PC-3 (cell line): ENCODE measurements around the gene CORO1C. TPM values are rescaled to one million over a fixed set of nuclear protein-coding genes. Genes with fewer than 3 reads are reported as not detected.
A peak's percentile ranks its signal among the peaks of the same experiment; 100 is the strongest.

Source experiments
- ATAC-seq: fragments of 200-7000 bp; cut with Tn5 transposase; 2 replicates; pipeline ENCODE4 v1.9.1; 2020; ENCODE audit warnings: mild to moderate bottlenecking, moderate library complexity
- Bru-seq: library from RNA; stranded (reverse); fragments of 400-500 nt; gene quantifications from one replicate; lab custom pipeline; 2021; lab: Mats Ljungman, UMichigan
- BruChase-seq, 2 experiments: library from RNA; stranded (reverse); fragments of 400-500 nt; gene quantifications; one replicate each; lab custom pipeline; 2021; lab: Mats Ljungman, UMichigan
- BruUV-seq: library from RNA; stranded (reverse); fragments of 400-500 nt; replicated peaks from 2 replicates; lab custom pipeline; 2021; lab: Mats Ljungman, UMichigan
- CTCF ChIA-PET: fragments of 300-600 bp; sonication (Branson Sonifier 250); formaldehyde crosslinking; loops from one replicate; lab custom pipeline; 2022; ENCODE audit warnings: antibody characterized with exemption; lab: Charles Lee
- POLR2A ChIA-PET: fragments of 300-600 bp; sonication (Branson Sonifier 250); formaldehyde crosslinking; loops from one replicate; lab custom pipeline; 2022; ENCODE audit warnings: antibody characterized with exemption; ENCODE audit not compliant: unreplicated experiment; lab: Charles Lee
- DNase-seq: peaks from one replicate; pipeline ENCODE4 v3.0.0-alpha.2; 2015
- H2AFZ ChIP-seq: fragments of 300-600 bp; sonication (generic); 2 replicates; pipeline ENCODE4 v1.6.0; 2016; ENCODE audit warnings: antibody characterized with exemption, low read length
- H3F3A ChIP-seq: fragments of 300-600 bp; sonication (generic); one replicate; pipeline ENCODE4 v1.6.0; 2017; ENCODE audit warnings: antibody characterized with exemption, low read length, control low read depth, mild to moderate bottlenecking; ENCODE audit not compliant: unreplicated experiment
- H3K27ac ChIP-seq: fragments of 300-600 bp; sonication (generic); 2 replicates; pipeline ENCODE4 v1.5.1; 2016; ENCODE audit warnings: mild to moderate bottlenecking, low read length
- H3K27me3 ChIP-seq: fragments of 300-600 bp; sonication (generic); 2 replicates; pipeline ENCODE4 v1.6.1; 2016; ENCODE audit warnings: low read length, mixed read lengths
- H3K36me3 ChIP-seq: fragments of 300-600 bp; sonication (generic); 2 replicates; pipeline ENCODE4 v1.6.1; 2016; ENCODE audit warnings: low read depth, mixed run types, low read length, mixed read lengths
- H3K4me1 ChIP-seq: fragments of 300-600 bp; sonication (generic); 2 replicates; pipeline ENCODE4 v1.5.1; 2016; ENCODE audit warnings: low read length; ENCODE audit not compliant: insufficient read depth
- H3K4me2 ChIP-seq: fragments of 300-600 bp; sonication (generic); 2 replicates; pipeline ENCODE4 v1.6.0; 2016; ENCODE audit warnings: low read length
- H3K4me3 ChIP-seq: fragments of 300-600 bp; sonication (generic); 2 replicates; pipeline ENCODE4 v1.5.1; 2016; ENCODE audit warnings: mild to moderate bottlenecking, low read length, mixed read lengths
- H3K79me2 ChIP-seq: fragments of 300-600 bp; sonication (generic); 2 replicates; pipeline ENCODE4 v1.6.1; 2017; ENCODE audit warnings: low read length, mixed read lengths
- H3K9ac ChIP-seq: fragments of 300-600 bp; sonication (generic); 2 replicates; pipeline ENCODE4 v1.6.0; 2016; ENCODE audit warnings: mild to moderate bottlenecking, low read length
- H3K9me2 ChIP-seq: fragments of 300-600 bp; sonication (generic); replicated peaks from 2 replicates; pipeline ENCODE4 v1.6.1; 2016; ENCODE audit warnings: mixed run types, low read length, mixed read lengths
- H3K9me3 ChIP-seq: fragments of 300-600 bp; sonication (generic); 2 replicates; pipeline ENCODE4 v1.6.1; 2016; ENCODE audit warnings: low read length, mixed read lengths
- H4K20me1 ChIP-seq: fragments of 300-600 bp; sonication (generic); 2 replicates; pipeline ENCODE4 v1.6.1; 2016; ENCODE audit warnings: low read length, mixed read lengths
- CTCF ChIP-seq: fragments of 300-600 bp; sonication (generic); conservative IDR thresholded peaks from 2 replicates; pipeline ENCODE4 v1.5.1; 2017; ENCODE audit warnings: antibody characterized with exemption, low read depth, mild to moderate bottlenecking, low read length
- EZH2 ChIP-seq: fragments of 300-600 bp; sonication (generic); IDR thresholded peaks from one replicate; pipeline ENCODE4 v1.6.1; 2017; ENCODE audit warnings: antibody characterized with exemption, mild to moderate bottlenecking, low read length; ENCODE audit not compliant: unreplicated experiment
- EZH2phosphoT487 ChIP-seq: fragments of 300-600 bp; sonication (generic); IDR thresholded peaks from 2 replicates; pipeline ENCODE4 v1.6.1; 2018; ENCODE audit warnings: mild to moderate bottlenecking, antibody characterized with exemption, low read length, borderline replicate concordance
- intact Hi-C: fragments of 100-400 bp; cut with micrococcal nuclease; formaldehyde crosslinking; loops from 2 replicates; pipeline ENCODE4 v1.9.0; 2023
- long read RNA-seq: library from polyadenylated mRNA; unstranded; transcript quantifications from one replicate; pipeline ENCODE4 v2.0.0, GENCODE V29; 2021; ENCODE audit not compliant: unreplicated experiment
- total RNA-seq: library from RNA; depleted of rRNA; stranded (reverse); fragments of >200 nt; gene quantifications from 2 replicates; pipeline ENCODE4 v1.2.3, GENCODE V29; 2014; rRNA removed

The CORO1C gene
- total RNA-seq (159 and 179 TPM in 2 replicates), Bru-seq, nascent RNA (percentile 93 among the genes with signal in this experiment), BruChase-seq, experiment 1, labeled RNA remaining after a 6-hour chase (percentile 93 among the genes with signal in this experiment), BruChase-seq, experiment 2, labeled RNA remaining after a 2-hour chase (percentile 88 among the genes with signal in this experiment)
- long read RNA-seq, transcript CORO1C-201 (11 exons, 3,892 nt), result major isoform, 53 of 91 reads
- long read RNA-seq, partial matches to known transcripts, result 11 of 91 reads
- long read RNA-seq, other reads (novel, unspliced or antisense), result 27 of 91 reads

GRCh38 chr12:108731105-108731865 is at the start of gene CORO1C:
TSS of gene CORO1C (minus strand) at chr12:108731518. CDS start at chr12:108701318, 30,200 bp downstream.
- Histone ChIP-seq H3K27me3 (no peaks in the 10 kb centered on the region), H2AFZ (peak within 1 kb of the TSS; percentile 84), H3F3A (peaks cover 13% of the 10 kb centered on the region), H3K4me3 (peak within 1 kb of the TSS; percentile 68), H3K9me2 (no peaks in the 10 kb centered on the region), H3K4me2 (peak within 1 kb of the TSS; percentile 87), H3K9me3 (no peaks in the 10 kb centered on the region), H3K36me3 (peaks cover 9% of the 10 kb centered on the region; the same call in 1 of the 2 replicates), H3K4me1 (peaks cover 57% of the 10 kb centered on the region), H3K9ac (peak within 1 kb of the TSS; percentile 94), H4K20me1 (peaks cover 39% of the 10 kb centered on the region), H3K79me2 (peaks cover 50% of the 10 kb centered on the region), H3K27ac (peak within 1 kb of the TSS; percentile 87)
- BruUV-seq, result no TSS peak
- POLR2A ChIA-PET, result no interaction called here
- DNase-seq (peak; percentile 99), ATAC-seq (peak; percentile 53)
- CTCF ChIA-PET, result no interaction called here
- intact Hi-C loops, result loop anchor here (5.0 to 10.0 kb wide), 2 partner anchors 126 to 364 kb away; partner anchors contain the start of genes ALKBH2, SSH1 and UNG
- no peak for TF ChIP-seq EZH2phosphoT487
- TF ChIP-seq CTCF, result peak; percentile 83
- no peak for TF ChIP-seq EZH2

- Histone ChIP-seq H3K79me2 (no peaks in the 10 kb centered on the region), H3K4me2 (no peak overlapping the region), H3K27me3 (no peaks in the 10 kb centered on the region), H3K9ac (no peak overlapping the region), H3K4me1 (no peaks in the 10 kb centered on the region), H3F3A (no peaks in the 10 kb centered on the region), H3K36me3 (no peaks in the 10 kb centered on the region), H2AFZ (no peak overlapping the region), H3K27ac (no peak overlapping the region), H4K20me1 (no peaks in the 10 kb centered on the region), H3K4me3 (no peak overlapping the region), H3K9me3 (no peaks in the 10 kb centered on the region), H3K9me2 (no peaks in the 10 kb centered on the region)
- DNase-seq, result no peak
- CTCF ChIA-PET, result no interaction called here
- POLR2A ChIA-PET, result no interaction called here
- intact Hi-C loops, result loop anchor here (5.0 kb wide), 1 partner anchor 43 kb away; no protein-coding TSS in a partner anchor
- BruUV-seq, result TSS peak; percentile 14
- TF ChIP-seq CTCF (no peak), EZH2 (no peak), EZH2phosphoT487 (no peak)
- no peak for ATAC-seq
These were observed 48.8 kb upstream of the CORO1C start for GRCh38 chr12:108779998-108780688.
